GM19239 (cell line): Measurements from ENCODE around the gene TMEM50B.

Source experiments
- DNase-seq: peaks from one replicate; pipeline ENCODE4 v3.0.0; 2011; ENCODE audit warnings: low spot score; ENCODE audit not compliant: insufficient read length
- FAIRE-seq: peaks from 2 replicates; lab custom pipeline; 2011; peaks lifted over from hg19 to GRCh38; lab: Jason Lieb, UNC

Gene TMEM50B

GRCh38 chr21:33402001-33402979 lies 77.5 kb downstream of the TMEM50B start:
- DNase-seq: no peak
- FAIRE-seq: no peak

DNA sequence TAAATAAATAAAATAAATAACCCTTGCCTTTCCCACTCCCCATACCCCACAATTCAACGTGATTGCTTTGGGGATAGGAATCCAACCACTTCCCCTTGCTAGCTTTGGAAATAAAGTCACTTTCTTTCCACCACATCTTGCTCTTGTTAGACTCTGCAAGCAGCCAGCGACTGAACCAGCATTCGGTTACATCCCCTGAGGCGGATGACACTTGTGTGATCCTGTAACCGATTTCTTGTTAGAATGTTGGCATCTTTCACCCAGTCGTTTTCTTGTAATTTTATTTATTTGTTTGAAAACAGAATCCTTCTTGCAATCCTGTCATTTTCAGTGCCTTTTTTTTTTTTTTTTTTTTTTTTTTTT lies 78.2 kb downstream of the TMEM50B start:
- no peak for FAIRE-seq
- no peak for DNase-seq
